ENCODE data around the gene CEP85L.
A peak's percentile ranks its signal among the peaks of the same experiment; 100 is the strongest.

Gene CEP85L

DNA sequence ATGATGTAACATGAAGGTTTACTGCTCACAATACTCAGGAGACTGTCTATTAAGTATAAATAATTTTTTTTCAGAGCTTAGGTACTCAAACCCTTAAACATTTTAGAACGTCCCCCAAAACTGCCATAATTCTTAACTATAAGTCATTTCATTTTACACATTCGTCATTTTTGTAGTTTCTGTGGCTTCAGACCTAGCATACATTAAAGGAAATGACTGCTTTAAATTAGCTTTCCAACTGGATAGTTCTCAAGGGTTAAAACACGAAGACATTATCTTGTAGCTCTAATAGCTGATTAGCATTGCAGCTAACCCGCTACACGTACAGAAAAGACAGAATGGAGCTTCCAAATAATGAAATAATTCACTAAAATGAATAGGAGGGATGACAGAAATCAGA lies 128.2 kb downstream of the CEP85L start:
- no peak for DNase-seq (ENCODE audit: low read depth)
- TF ChIP-seq, protein P1, sequence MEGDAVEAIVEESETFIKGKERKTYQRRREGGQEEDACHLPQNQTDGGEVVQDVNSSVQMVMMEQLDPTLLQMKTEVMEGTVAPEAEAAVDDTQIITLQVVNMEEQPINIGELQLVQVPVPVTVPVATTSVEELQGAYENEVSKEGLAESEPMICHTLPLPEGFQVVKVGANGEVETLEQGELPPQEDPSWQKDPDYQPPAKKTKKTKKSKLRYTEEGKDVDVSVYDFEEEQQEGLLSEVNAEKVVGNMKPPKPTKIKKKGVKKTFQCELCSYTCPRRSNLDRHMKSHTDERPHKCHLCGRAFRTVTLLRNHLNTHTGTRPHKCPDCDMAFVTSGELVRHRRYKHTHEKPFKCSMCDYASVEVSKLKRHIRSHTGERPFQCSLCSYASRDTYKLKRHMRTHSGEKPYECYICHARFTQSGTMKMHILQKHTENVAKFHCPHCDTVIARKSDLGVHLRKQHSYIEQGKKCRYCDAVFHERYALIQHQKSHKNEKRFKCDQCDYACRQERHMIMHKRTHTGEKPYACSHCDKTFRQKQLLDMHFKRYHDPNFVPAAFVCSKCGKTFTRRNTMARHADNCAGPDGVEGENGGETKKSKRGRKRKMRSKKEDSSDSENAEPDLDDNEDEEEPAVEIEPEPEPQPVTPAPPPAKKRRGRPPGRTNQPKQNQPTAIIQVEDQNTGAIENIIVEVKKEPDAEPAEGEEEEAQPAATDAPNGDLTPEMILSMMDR (conservative IDR thresholded peaks at IDR 0.05; ENCODE audit: low read length): no peak
- no peak overlapping the region for H3K4me3 ChIP-seq (ENCODE audit: low read length)

GRCh38 chr6:118522422-118522821 lies 129.0 kb downstream of the CEP85L start:
- no peak overlapping the region for H3K4me3 ChIP-seq (ENCODE audit: low read length)
- DNase-seq (ENCODE audit: low read depth): no peak
- TF ChIP-seq, protein P1 (conservative IDR thresholded peaks at IDR 0.05; ENCODE audit: low read length): no peak

- no peak overlapping the region for H3K4me3 ChIP-seq (ENCODE audit: low read length)
- TF ChIP-seq, protein P1 (conservative IDR thresholded peaks at IDR 0.05; ENCODE audit: low read length): no peak
- DNase-seq (ENCODE audit: low read depth): no peak
Observed at GRCh38 chr6:118514689-118515088, 136.7 kb downstream of the CEP85L start.

GRCh38 chr6:118511930-118512715 lies 139.3 kb downstream of the CEP85L start:
- DNase-seq (ENCODE audit: low read depth): no peak
- H3K4me3 ChIP-seq (ENCODE audit: low read length): no peak overlapping the region
- TF ChIP-seq, protein P1 (conservative IDR thresholded peaks at IDR 0.05; ENCODE audit: low read length): no peak

DNA sequence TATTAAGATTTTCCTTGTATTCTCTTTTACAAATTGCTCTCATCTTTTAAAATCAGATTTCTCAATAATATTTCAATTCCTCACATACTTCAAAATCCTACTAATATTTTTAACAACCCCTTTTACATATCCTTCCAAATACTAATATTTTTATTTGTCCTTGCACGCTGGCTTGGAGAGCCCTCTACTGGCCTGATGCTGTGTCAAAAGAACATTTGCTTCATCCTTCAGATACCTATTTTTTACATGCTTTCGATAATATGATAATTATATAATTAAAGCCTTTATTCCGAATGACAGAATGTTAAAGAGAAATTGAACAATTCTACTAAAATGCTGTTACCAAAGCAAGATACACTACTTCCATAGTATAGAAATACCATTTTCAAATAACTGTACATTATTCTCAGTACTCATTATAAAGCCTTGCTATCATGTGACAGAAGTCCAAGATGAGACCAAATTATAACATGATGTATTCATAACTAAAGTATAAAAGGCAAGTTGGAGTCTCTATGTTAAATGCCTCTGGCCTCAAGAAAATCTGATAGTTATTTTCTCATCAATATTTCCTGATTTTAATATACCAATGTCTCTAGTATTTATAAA lies 142.3 kb downstream of the CEP85L start:
- no peak overlapping the region for H3K4me3 ChIP-seq (ENCODE audit: low read length)
- DNase-seq (ENCODE audit: low read depth): peak; percentile 33
- TF ChIP-seq, protein P1 (conservative IDR thresholded peaks at IDR 0.05; ENCODE audit: low read length): peak; percentile 69

GRCh38 chr6:118507636-118508035 lies 143.8 kb downstream of the CEP85L start:
- H3K4me3 ChIP-seq (ENCODE audit: low read length): no peak overlapping the region
- TF ChIP-seq, protein P1 (conservative IDR thresholded peaks at IDR 0.05; ENCODE audit: low read length): no peak
- DNase-seq (ENCODE audit: low read depth): no peak

Measured in AG10803 (cell line).